Measurements from ENCODE around the gene ACER3. TPM values are rescaled to one million over a fixed set of nuclear protein-coding genes. Genes with fewer than 3 reads are reported as not detected.
"Not testable (repeated sequence)": the region's sequence is repeated elsewhere in the genome, so short reads cannot be mapped to it uniquely, and the experiment has no call there.

Gene ACER3
- total RNA-seq, 1 donor from 2014 or later = 27.6 TPM

- peaks cover 17% of the 10 kb centered on the region for H3K27me3 ChIP-seq (ENCODE audit: control insufficient read depth, insufficient read depth, low read length)
- no peak overlapping the region for H3K4me3 ChIP-seq (ENCODE audit: low read depth, low read length)
- H3K36me3 ChIP-seq (ENCODE audit: control insufficient read depth, insufficient read depth, low read length) = no peaks in the 10 kb centered on the region
- TF ChIP-seq CTCF (IDR thresholded peaks at IDR 0.05; ENCODE audit: insufficient read depth, low read length, poor library complexity, severe bottlenecking) = no peak
- no peak for DNase-seq (ENCODE audit: low read depth)
Observed at GRCh38 chr11:77044356-77044755, 183.6 kb downstream of the ACER3 start.

- DNase-seq (ENCODE audit: low read depth) = no peak
- no peak for TF ChIP-seq CTCF (IDR thresholded peaks at IDR 0.05; ENCODE audit: insufficient read depth, low read length, poor library complexity, severe bottlenecking)
- Histone ChIP-seq H3K27me3 (ENCODE audit: control insufficient read depth, insufficient read depth, low read length) (peaks cover 11% of the 10 kb centered on the region), H3K4me3 (ENCODE audit: low read depth, low read length) (no peak overlapping the region), H3K36me3 (ENCODE audit: control insufficient read depth, insufficient read depth, low read length) (no peaks in the 10 kb centered on the region)
Observed at GRCh38 chr11:77044886-77045285, 184.2 kb downstream of the ACER3 start.

- peaks cover 4% of the 10 kb centered on the region for H3K27me3 ChIP-seq (ENCODE audit: control insufficient read depth, insufficient read depth, low read length)
- no peak overlapping the region for H3K4me3 ChIP-seq (ENCODE audit: low read depth, low read length)
- DNase-seq (ENCODE audit: low read depth) = no peak
- TF ChIP-seq CTCF (IDR thresholded peaks at IDR 0.05; ENCODE audit: insufficient read depth, low read length, poor library complexity, severe bottlenecking) = peak; percentile 59
- H3K36me3 ChIP-seq (ENCODE audit: control insufficient read depth, insufficient read depth, low read length) = no peaks in the 10 kb centered on the region
Observed at GRCh38 chr11:77046060-77046501, 185.4 kb downstream of the ACER3 start.

GRCh38 chr11:77047007-77047927, 186.5 kb downstream of the ACER3 start:
- Histone ChIP-seq H3K4me3 (ENCODE audit: low read depth, low read length) (peak overlapping the region; percentile 30), H3K36me3 (ENCODE audit: control insufficient read depth, insufficient read depth, low read length) (no peaks in the 10 kb centered on the region), H3K27me3 (ENCODE audit: control insufficient read depth, insufficient read depth, low read length) (peaks cover 4% of the 10 kb centered on the region)
- TF ChIP-seq CTCF (IDR thresholded peaks at IDR 0.05; ENCODE audit: insufficient read depth, low read length, poor library complexity, severe bottlenecking) = peak; percentile 62
- DNase-seq (ENCODE audit: low read depth) = peak; percentile 73

- DNase-seq (ENCODE audit: low read depth); H3K36me3 ChIP-seq (ENCODE audit: control insufficient read depth, insufficient read depth, low read length); H3K27me3 ChIP-seq (ENCODE audit: control insufficient read depth, insufficient read depth, low read length); H3K4me3 ChIP-seq (ENCODE audit: low read depth, low read length): not testable (repeated sequence)
Observed at GRCh38 chr11:77047928-77048446, 187.3 kb downstream of the ACER3 start.

GRCh38 chr11:77049026-77049425, 188.3 kb downstream of the ACER3 start:
- Histone ChIP-seq H3K27me3 (ENCODE audit: control insufficient read depth, insufficient read depth, low read length) (peaks cover 4% of the 10 kb centered on the region), H3K4me3 (ENCODE audit: low read depth, low read length) (no peak overlapping the region), H3K36me3 (ENCODE audit: control insufficient read depth, insufficient read depth, low read length) (no peaks in the 10 kb centered on the region)
- DNase-seq (ENCODE audit: low read depth) = no peak
- no peak for TF ChIP-seq CTCF (IDR thresholded peaks at IDR 0.05; ENCODE audit: insufficient read depth, low read length, poor library complexity, severe bottlenecking)
